GM23338 (cell line): Measurements from ENCODE around the gene ACTR8. TPM values are rescaled to one million over a fixed set of nuclear protein-coding genes. Genes with fewer than 3 reads are reported as not detected.

Experiments used
- ATAC-seq: fragments of 200-7000 bp; cut with Tn5 transposase; 3 replicates; pipeline ENCODE4 v1.9.1; 2020
- DNase-seq: peaks from one replicate; pipeline ENCODE4 v3.0.0-alpha.2; 2015; ENCODE audit warnings: low spot score
- H2AFZ ChIP-seq: fragments of 200-600 bp; sonication (generic); 2 replicates; pipeline ENCODE4 v1.8.0; 2016; ENCODE audit warnings: antibody characterized with exemption, mild to moderate bottlenecking, moderate library complexity
- H3F3A ChIP-seq: fragments of 200-600 bp; sonication (generic); replicated peaks from 2 replicates; pipeline ENCODE4 v1.8.0; 2017; ENCODE audit warnings: antibody characterized with exemption, mixed run types, low read depth
- H3K27ac ChIP-seq: fragments of 200-600 bp; sonication (generic); 2 replicates; pipeline ENCODE4 v1.6.1; 2016; ENCODE audit warnings: low read depth
- H3K27me3 ChIP-seq: fragments of 200-600 bp; sonication (generic); 2 replicates; pipeline ENCODE4 v1.8.0; 2016; ENCODE audit warnings: mild to moderate bottlenecking, mixed run types, moderate library complexity; ENCODE audit not compliant: insufficient read depth
- H3K36me3 ChIP-seq: fragments of 200-600 bp; sonication (generic); 2 replicates; pipeline ENCODE4 v1.8.0; 2016; ENCODE audit warnings: mild to moderate bottlenecking; ENCODE audit not compliant: insufficient read depth
- H3K4me1 ChIP-seq: fragments of 200-600 bp; sonication (generic); 2 replicates; pipeline ENCODE4 v1.8.0; 2016; ENCODE audit warnings: mild to moderate bottlenecking, moderate library complexity; ENCODE audit not compliant: insufficient read depth
- H3K4me2 ChIP-seq: fragments of 200-600 bp; sonication (generic); 2 replicates; pipeline ENCODE4 v1.7.1; 2017; ENCODE audit warnings: mixed run types
- H3K4me3 ChIP-seq: fragments of 200-600 bp; sonication (generic); 2 replicates; pipeline ENCODE4 v1.6.1; 2016; ENCODE audit warnings: mixed run types
- H3K79me2 ChIP-seq: fragments of 200-600 bp; sonication (generic); replicated peaks from 2 replicates; pipeline ENCODE4 v1.8.0; 2017; ENCODE audit warnings: mild to moderate bottlenecking; ENCODE audit not compliant: insufficient read depth
- H3K9me2 ChIP-seq: fragments of 200-600 bp; sonication (generic); 2 replicates; pipeline ENCODE4 v1.8.0; 2017; ENCODE audit not compliant: insufficient read depth
- H4K20me1 ChIP-seq: fragments of 200-600 bp; sonication (generic); replicated peaks from 2 replicates; pipeline ENCODE4 v1.8.0; 2017; ENCODE audit warnings: mild to moderate bottlenecking; ENCODE audit not compliant: insufficient read depth
- H3K27ac Mint-ChIP-seq: 2 replicates; pipeline ENCODE4 v1.8.0; 2020; ENCODE audit warnings: inconsistent platforms, mild to moderate bottlenecking, moderate library complexity, mixed read lengths
- H3K27me3 Mint-ChIP-seq: 3 replicates; pipeline ENCODE4 v1.8.0; 2022; ENCODE audit warnings: low read depth, mild to moderate bottlenecking, moderate library complexity, mixed read lengths, inconsistent platforms; ENCODE audit not compliant: insufficient read depth, poor library complexity
- H3K36me3 Mint-ChIP-seq: 3 replicates; pipeline ENCODE4 v1.8.0; 2021; ENCODE audit warnings: low read depth, mild to moderate bottlenecking, inconsistent platforms, moderate library complexity, mixed read lengths
- H3K4me1 Mint-ChIP-seq: 3 replicates; pipeline ENCODE4 v1.8.0; 2020; ENCODE audit warnings: mild to moderate bottlenecking, inconsistent platforms, mixed read lengths
- H3K4me3 Mint-ChIP-seq: 3 replicates; pipeline ENCODE4 v1.8.0; 2021; ENCODE audit warnings: moderate library complexity, mild to moderate bottlenecking, inconsistent platforms, mixed read lengths
- H3K9me3 Mint-ChIP-seq: 3 replicates; pipeline ENCODE4 v1.8.0; 2020; ENCODE audit warnings: moderate library complexity, mild to moderate bottlenecking, inconsistent platforms, mixed read lengths
- CREB1 ChIP-seq: fragments of 250-450 bp; sonication (Bioruptor Pico); IDR thresholded peaks from 2 replicates; pipeline ENCODE4 v1.5.0; 2020; ENCODE audit warnings: low read depth, mild to moderate bottlenecking, moderate library complexity
- EZH2 ChIP-seq: fragments of 200-600 bp; sonication (generic); IDR thresholded peaks from one replicate; pipeline ENCODE4 v1.8.0; 2017; ENCODE audit warnings: antibody characterized with exemption, mild to moderate bottlenecking, low read depth; ENCODE audit not compliant: unreplicated experiment
- EZH2phosphoT487 ChIP-seq: fragments of 200-600 bp; sonication (generic); IDR thresholded peaks from one replicate; pipeline ENCODE4 v1.8.1; 2018; ENCODE audit warnings: antibody characterized with exemption; ENCODE audit not compliant: unreplicated experiment
- JUNB ChIP-seq: IDR thresholded peaks from one replicate; pipeline ENCODE4 v1.6.1; 2016; ENCODE audit warnings: antibody characterized with exemption; ENCODE audit not compliant: unreplicated experiment
- NANOG ChIP-seq: IDR thresholded peaks from 2 replicates; pipeline ENCODE4 v1.6.1; 2016; ENCODE audit warnings: antibody characterized with exemption, borderline replicate concordance
- POLR2AphosphoS5 ChIP-seq: IDR thresholded peaks from 2 replicates; pipeline ENCODE4 v1.6.1; 2016; ENCODE audit warnings: antibody characterized with exemption, low read depth
- STAT1 ChIP-seq: IDR thresholded peaks from one replicate; pipeline ENCODE4 v1.6.1; 2016; ENCODE audit warnings: antibody characterized with exemption; ENCODE audit not compliant: unreplicated experiment
- ZNF114 ChIP-seq: fragments of 250-450 bp; sonication (Bioruptor Pico); IDR thresholded peaks from 2 replicates; pipeline ENCODE4 v1.5.0; 2020; ENCODE audit warnings: mild to moderate bottlenecking, moderate library complexity
- ZNF331 ChIP-seq: fragments of 250-450 bp; sonication (Bioruptor Pico); IDR thresholded peaks from 2 replicates; pipeline ENCODE4 v1.5.0; 2020; ENCODE audit warnings: low read depth, mild to moderate bottlenecking, moderate library complexity
- polyA plus RNA-seq: library from polyadenylated mRNA; unstranded; fragments of >200 nt; fragmentation: Nextera tagmentation; extraction: Ambion mirVana; gene quantifications from 2 replicates; pipeline ENCODE4 v1.2.1, GENCODE V29; 2016
- total RNA-seq: library from RNA; depleted of rRNA; stranded (reverse); fragments of >200 nt; shearing (Covaris generic); gene quantifications from 2 replicates; pipeline ENCODE4 v1.2.3, GENCODE V29; 2014
- TF ChIP-seq, protein P1 (sequence below): IDR thresholded peaks from 2 replicates; pipeline ENCODE4 v1.6.1; 2016; ENCODE audit warnings: antibody characterized with exemption
- TF ChIP-seq, protein P2 (sequence below): fragments of 250-450 bp; sonication (Bioruptor Pico); IDR thresholded peaks from 2 replicates; pipeline ENCODE4 v1.5.0; 2020; ENCODE audit warnings: mild to moderate bottlenecking, moderate library complexity
- TF ChIP-seq, protein P3 (sequence below), 2 experiments: fragments of 200-600 bp in 1 of 2; sonication (generic) in 1 of 2; conservative IDR thresholded peaks; 2 replicates each; pipeline versions ENCODE4 v1.5.1 to v1.6.1; 2016 to 2017; ENCODE audit warnings: antibody characterized with exemption in 2 of 2, low read depth in 2 of 2, mild to moderate bottlenecking in 2 of 2, moderate library complexity in 1 of 2
- TF ChIP-seq, protein P4 (sequence below): IDR thresholded peaks from one replicate; pipeline ENCODE4 v1.6.1; 2018; ENCODE audit warnings: antibody characterized with exemption; ENCODE audit not compliant: unreplicated experiment

Gene ACTR8
- total and polyA plus RNA-seq, 2 experiments from 2014 or later = 19.8 to 23.0 TPM

DNA sequence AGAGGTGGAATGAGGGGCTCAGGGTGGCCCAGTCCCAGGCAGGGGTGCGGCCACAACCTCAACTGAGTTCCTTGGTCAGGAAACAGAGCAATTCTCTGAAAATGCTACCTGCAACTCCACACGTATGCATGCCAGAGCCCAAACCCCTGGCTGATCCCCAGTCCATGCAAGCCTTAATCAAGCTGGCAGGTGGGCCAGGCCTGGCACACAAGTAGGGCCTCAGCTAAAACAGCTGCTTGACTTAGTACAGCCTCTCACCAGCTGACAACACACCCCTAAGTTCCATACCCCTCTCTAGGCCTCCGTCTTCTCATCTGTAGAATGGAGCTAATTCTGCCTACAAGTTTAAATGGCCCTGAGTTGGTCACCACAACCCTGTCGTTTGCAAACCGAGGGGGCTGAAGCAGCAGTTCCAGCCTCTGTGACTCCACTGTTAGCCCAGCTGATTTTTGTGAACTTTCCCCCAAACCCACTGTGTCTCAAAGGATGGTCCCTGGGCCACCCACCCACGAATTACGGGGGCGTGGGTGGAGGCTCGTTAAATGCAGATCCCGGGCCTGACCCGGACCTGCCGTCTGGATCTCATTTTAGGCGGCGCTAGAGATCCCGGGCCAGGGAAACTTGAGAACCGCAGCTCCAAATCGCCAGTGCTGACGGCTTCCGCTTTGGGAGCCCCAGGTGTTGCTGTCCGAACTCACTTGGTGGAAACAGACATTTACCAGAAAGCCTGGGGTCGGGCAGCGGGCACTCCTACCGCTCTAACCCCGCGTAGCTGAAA lies 36.7 kb downstream of the ACTR8 start:
- DNase-seq (peak; percentile 92), ATAC-seq (peak; percentile 38)
- peaks cover 23% of the 10 kb centered on the region for H3K27me3 Mint-ChIP-seq

More for the DNA sequence above, 36.7 kb downstream of the ACTR8 start:
- TF ChIP-seq EZH2 = no peak
- TF ChIP-seq STAT1 = no peak
- no peak for TF ChIP-seq JUNB
- TF ChIP-seq, protein P1, sequence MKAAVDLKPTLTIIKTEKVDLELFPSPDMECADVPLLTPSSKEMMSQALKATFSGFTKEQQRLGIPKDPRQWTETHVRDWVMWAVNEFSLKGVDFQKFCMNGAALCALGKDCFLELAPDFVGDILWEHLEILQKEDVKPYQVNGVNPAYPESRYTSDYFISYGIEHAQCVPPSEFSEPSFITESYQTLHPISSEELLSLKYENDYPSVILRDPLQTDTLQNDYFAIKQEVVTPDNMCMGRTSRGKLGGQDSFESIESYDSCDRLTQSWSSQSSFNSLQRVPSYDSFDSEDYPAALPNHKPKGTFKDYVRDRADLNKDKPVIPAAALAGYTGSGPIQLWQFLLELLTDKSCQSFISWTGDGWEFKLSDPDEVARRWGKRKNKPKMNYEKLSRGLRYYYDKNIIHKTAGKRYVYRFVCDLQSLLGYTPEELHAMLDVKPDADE = no peak
- TF ChIP-seq, protein P2, sequence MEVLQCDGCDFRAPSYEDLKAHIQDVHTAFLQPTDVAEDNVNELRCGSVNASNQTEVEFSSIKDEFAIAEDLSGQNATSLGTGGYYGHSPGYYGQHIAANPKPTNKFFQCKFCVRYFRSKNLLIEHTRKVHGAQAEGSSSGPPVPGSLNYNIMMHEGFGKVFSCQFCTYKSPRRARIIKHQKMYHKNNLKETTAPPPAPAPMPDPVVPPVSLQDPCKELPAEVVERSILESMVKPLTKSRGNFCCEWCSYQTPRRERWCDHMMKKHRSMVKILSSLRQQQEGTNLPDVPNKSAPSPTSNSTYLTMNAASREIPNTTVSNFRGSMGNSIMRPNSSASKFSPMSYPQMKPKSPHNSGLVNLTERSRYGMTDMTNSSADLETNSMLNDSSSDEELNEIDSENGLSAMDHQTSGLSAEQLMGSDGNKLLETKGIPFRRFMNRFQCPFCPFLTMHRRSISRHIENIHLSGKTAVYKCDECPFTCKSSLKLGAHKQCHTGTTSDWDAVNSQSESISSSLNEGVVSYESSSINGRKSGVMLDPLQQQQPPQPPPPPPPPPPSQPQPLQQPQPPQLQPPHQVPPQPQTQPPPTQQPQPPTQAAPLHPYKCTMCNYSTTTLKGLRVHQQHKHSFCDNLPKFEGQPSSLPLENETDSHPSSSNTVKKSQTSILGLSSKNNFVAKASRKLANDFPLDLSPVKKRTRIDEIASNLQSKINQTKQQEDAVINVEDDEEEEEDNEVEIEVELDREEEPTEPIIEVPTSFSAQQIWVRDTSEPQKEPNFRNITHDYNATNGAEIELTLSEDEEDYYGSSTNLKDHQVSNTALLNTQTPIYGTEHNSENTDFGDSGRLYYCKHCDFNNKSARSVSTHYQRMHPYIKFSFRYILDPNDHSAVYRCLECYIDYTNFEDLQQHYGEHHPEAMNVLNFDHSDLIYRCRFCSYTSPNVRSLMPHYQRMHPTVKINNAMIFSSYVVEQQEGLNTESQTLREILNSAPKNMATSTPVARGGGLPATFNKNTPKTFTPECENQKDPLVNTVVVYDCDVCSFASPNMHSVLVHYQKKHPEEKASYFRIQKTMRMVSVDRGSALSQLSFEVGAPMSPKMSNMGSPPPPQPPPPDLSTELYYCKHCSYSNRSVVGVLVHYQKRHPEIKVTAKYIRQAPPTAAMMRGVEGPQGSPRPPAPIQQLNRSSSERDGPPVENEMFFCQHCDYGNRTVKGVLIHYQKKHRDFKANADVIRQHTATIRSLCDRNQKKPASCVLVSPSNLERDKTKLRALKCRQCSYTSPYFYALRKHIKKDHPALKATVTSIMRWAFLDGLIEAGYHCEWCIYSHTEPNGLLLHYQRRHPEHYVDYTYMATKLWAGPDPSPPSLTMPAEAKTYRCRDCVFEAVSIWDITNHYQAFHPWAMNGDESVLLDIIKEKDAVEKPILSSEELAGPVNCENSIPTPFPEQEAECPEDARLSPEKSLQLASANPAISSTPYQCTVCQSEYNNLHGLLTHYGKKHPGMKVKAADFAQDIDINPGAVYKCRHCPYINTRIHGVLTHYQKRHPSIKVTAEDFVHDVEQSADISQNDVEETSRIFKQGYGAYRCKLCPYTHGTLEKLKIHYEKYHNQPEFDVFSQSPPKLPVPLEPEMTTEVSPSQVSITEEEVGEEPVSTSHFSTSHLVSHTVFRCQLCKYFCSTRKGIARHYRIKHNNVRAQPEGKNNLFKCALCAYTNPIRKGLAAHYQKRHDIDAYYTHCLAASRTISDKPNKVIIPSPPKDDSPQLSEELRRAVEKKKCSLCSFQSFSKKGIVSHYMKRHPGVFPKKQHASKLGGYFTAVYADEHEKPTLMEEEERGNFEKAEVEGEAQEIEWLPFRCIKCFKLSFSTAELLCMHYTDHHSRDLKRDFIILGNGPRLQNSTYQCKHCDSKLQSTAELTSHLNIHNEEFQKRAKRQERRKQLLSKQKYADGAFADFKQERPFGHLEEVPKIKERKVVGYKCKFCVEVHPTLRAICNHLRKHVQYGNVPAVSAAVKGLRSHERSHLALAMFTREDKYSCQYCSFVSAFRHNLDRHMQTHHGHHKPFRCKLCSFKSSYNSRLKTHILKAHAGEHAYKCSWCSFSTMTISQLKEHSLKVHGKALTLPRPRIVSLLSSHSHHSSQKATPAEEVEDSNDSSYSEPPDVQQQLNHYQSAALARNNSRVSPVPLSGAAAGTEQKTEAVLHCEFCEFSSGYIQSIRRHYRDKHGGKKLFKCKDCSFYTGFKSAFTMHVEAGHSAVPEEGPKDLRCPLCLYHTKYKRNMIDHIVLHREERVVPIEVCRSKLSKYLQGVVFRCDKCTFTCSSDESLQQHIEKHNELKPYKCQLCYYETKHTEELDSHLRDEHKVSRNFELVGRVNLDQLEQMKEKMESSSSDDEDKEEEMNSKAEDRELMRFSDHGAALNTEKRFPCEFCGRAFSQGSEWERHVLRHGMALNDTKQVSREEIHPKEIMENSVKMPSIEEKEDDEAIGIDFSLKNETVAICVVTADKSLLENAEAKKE (CRISPR knock-in tag) = no peak
- no peak for TF ChIP-seq ZNF114 (CRISPR knock-in tag)
- no peak for TF ChIP-seq ZNF331 (CRISPR knock-in tag)
- TF ChIP-seq NANOG = no peak
- TF ChIP-seq EZH2phosphoT487 = no peak
- no peak for TF ChIP-seq CREB1 (CRISPR knock-in tag)
- TF ChIP-seq POLR2AphosphoS5 = peak; percentile 55; the same call in 1 of the 2 replicates
- TF ChIP-seq, protein P3, sequence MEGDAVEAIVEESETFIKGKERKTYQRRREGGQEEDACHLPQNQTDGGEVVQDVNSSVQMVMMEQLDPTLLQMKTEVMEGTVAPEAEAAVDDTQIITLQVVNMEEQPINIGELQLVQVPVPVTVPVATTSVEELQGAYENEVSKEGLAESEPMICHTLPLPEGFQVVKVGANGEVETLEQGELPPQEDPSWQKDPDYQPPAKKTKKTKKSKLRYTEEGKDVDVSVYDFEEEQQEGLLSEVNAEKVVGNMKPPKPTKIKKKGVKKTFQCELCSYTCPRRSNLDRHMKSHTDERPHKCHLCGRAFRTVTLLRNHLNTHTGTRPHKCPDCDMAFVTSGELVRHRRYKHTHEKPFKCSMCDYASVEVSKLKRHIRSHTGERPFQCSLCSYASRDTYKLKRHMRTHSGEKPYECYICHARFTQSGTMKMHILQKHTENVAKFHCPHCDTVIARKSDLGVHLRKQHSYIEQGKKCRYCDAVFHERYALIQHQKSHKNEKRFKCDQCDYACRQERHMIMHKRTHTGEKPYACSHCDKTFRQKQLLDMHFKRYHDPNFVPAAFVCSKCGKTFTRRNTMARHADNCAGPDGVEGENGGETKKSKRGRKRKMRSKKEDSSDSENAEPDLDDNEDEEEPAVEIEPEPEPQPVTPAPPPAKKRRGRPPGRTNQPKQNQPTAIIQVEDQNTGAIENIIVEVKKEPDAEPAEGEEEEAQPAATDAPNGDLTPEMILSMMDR (conservative IDR thresholded peaks at IDR 0.05; ENCODE audit: low read depth in 2 of 2) = peak; percentile 50 to 51
- TF ChIP-seq, protein P4, sequence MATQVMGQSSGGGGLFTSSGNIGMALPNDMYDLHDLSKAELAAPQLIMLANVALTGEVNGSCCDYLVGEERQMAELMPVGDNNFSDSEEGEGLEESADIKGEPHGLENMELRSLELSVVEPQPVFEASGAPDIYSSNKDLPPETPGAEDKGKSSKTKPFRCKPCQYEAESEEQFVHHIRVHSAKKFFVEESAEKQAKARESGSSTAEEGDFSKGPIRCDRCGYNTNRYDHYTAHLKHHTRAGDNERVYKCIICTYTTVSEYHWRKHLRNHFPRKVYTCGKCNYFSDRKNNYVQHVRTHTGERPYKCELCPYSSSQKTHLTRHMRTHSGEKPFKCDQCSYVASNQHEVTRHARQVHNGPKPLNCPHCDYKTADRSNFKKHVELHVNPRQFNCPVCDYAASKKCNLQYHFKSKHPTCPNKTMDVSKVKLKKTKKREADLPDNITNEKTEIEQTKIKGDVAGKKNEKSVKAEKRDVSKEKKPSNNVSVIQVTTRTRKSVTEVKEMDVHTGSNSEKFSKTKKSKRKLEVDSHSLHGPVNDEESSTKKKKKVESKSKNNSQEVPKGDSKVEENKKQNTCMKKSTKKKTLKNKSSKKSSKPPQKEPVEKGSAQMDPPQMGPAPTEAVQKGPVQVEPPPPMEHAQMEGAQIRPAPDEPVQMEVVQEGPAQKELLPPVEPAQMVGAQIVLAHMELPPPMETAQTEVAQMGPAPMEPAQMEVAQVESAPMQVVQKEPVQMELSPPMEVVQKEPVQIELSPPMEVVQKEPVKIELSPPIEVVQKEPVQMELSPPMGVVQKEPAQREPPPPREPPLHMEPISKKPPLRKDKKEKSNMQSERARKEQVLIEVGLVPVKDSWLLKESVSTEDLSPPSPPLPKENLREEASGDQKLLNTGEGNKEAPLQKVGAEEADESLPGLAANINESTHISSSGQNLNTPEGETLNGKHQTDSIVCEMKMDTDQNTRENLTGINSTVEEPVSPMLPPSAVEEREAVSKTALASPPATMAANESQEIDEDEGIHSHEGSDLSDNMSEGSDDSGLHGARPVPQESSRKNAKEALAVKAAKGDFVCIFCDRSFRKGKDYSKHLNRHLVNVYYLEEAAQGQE = no peak
- H3K4me1 Mint-ChIP-seq = peaks cover 31% of the 10 kb centered on the region
- Histone ChIP-seq H3K79me2 (peaks cover 7% of the 10 kb centered on the region; the same call in 1 of the 2 replicates), H3K4me2 (peak overlapping the region; percentile 80), H3K27ac (0 out of 2 replicates have a peak overlapping the region, but pooled peaks have one; percentile 69), H3K27me3 (peaks cover 20% of the 10 kb centered on the region), H3K9me2 (no peaks in the 10 kb centered on the region), H3K36me3 (no peaks in the 10 kb centered on the region), H2AFZ (peak overlapping the region; percentile 94), H3F3A (0 out of 2 replicates have a peak, but pooled peaks cover 5% of the 10 kb centered on the region), H4K20me1 (no peaks in the 10 kb centered on the region), H3K4me3 (peak overlapping the region; percentile 83), H3K4me1 (peaks cover 15% of the 10 kb centered on the region)
- H3K4me3 Mint-ChIP-seq = peak overlapping the region; percentile 79
- no peaks in the 10 kb centered on the region for H3K9me3 Mint-ChIP-seq
- peak overlapping the region; percentile 75; the same call in 1 of the 2 replicates for H3K27ac Mint-ChIP-seq
- no peaks in the 10 kb centered on the region; the same call in 2 of the 3 replicates for H3K36me3 Mint-ChIP-seq
